ENCODE data around the gene XDH.

XDH gene

GRCh38 chr2:31420936-31421335, 6.4 kb upstream of the XDH start:
- no peak overlapping the region for H3K4me3 ChIP-seq (ENCODE audit: control insufficient read depth, low read depth, low read length)
- TF ChIP-seq CTCF (conservative IDR thresholded peaks at IDR 0.05; ENCODE audit: control insufficient read depth, insufficient read depth, low read depth, low read length), result no peak
- DNase-seq (ENCODE audit: low read depth), result no peak

GRCh38 chr2:31419386-31419785, 4.8 kb upstream of the XDH start:
- no peak overlapping the region for H3K4me3 ChIP-seq (ENCODE audit: control insufficient read depth, low read depth, low read length)
- no peak for TF ChIP-seq CTCF (conservative IDR thresholded peaks at IDR 0.05; ENCODE audit: control insufficient read depth, insufficient read depth, low read depth, low read length)
- no peak for DNase-seq (ENCODE audit: low read depth)

- no peak overlapping the region for H3K4me3 ChIP-seq (ENCODE audit: control insufficient read depth, low read depth, low read length)
- no peak for DNase-seq (ENCODE audit: low read depth)
- no peak for TF ChIP-seq CTCF (conservative IDR thresholded peaks at IDR 0.05; ENCODE audit: control insufficient read depth, insufficient read depth, low read depth, low read length)
Observed at GRCh38 chr2:31415421-31415820, 879 bp upstream of the XDH start.

DNA sequence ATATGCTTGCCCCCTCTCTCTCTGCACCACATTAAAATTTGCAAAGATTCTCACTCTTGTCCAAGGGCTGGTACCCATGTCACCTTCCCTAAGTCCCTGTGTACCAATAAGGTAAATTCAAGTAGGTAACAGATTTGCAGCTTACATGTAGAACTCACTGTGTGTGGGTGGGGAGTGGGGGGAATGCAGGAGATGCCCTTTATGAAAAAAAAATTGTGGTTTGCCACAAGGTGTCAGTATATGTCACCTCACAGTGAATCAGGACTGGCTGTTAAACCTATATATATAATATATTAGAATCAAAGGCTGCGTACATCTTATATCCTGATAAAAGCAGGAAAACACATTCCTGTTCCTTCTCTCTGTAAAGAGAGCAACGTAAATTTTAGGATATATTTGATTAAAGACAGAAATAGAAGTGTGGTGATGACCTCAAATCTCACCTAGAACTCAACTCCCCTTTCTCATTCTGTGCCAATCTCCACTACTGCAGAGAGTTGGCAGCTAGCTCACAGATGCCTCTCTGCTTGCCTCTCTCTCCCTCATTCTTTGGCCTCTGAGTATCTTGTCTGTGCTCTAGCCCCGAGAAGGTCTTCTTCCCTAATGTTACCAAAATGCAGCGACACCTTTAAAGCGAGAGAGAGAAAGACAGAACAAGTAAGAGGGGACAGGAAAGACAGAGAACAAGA, 536 bp downstream of the XDH start:
- DNase-seq (ENCODE audit: low read depth), result peak; percentile 28
- TF ChIP-seq CTCF (conservative IDR thresholded peaks at IDR 0.05; ENCODE audit: control insufficient read depth, insufficient read depth, low read depth, low read length), result peak; percentile 23
- H3K4me3 ChIP-seq (ENCODE audit: control insufficient read depth, low read depth, low read length), result no peak overlapping the region

GRCh38 chr2:31413025-31413424, 1.5 kb downstream of the XDH start:
- no peak overlapping the region for H3K4me3 ChIP-seq (ENCODE audit: control insufficient read depth, low read depth, low read length)
- TF ChIP-seq CTCF (conservative IDR thresholded peaks at IDR 0.05; ENCODE audit: control insufficient read depth, insufficient read depth, low read depth, low read length), result no peak
- peak; percentile 60 for DNase-seq (ENCODE audit: low read depth)

DNA sequence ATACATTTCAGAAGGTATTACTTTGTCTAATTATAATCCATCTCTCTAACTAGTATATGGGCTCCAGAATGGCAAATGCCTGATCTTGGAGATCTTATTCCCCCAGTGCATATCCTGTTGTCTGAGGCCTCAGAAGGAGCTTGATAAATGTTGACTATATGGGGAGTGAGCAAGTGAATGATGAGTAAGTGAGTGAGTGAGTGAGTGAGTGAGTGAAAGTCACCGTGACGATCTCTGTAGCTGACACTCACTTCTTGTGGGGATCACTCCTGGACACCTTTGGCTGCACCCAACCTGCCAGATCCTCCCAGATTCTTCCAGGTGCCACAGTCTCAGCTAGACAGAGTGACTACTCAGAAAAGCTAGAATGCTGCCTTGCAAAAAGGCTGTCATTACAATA, 2.8 kb downstream of the XDH start:
- no peak for DNase-seq (ENCODE audit: low read depth)
- H3K4me3 ChIP-seq (ENCODE audit: control insufficient read depth, low read depth, low read length), result no peak overlapping the region
- TF ChIP-seq CTCF (conservative IDR thresholded peaks at IDR 0.05; ENCODE audit: control insufficient read depth, insufficient read depth, low read depth, low read length), result no peak
